IPS-NIHi7 (cell line): ENCODE data around the gene ADGRG7.
A peak's percentile ranks its signal among the peaks of the same experiment; 100 is the strongest.
"Not testable (repeated sequence)": the region's sequence is repeated elsewhere in the genome, so short reads cannot be mapped to it uniquely, and the experiment has no call there.

ENCODE experiments used
- DNase-seq: peaks from one replicate; pipeline ENCODE4 v3.0.0; 2012; ENCODE audit warnings: mixed read lengths; ENCODE audit errors: extremely low spot score

ADGRG7 gene, protein sequence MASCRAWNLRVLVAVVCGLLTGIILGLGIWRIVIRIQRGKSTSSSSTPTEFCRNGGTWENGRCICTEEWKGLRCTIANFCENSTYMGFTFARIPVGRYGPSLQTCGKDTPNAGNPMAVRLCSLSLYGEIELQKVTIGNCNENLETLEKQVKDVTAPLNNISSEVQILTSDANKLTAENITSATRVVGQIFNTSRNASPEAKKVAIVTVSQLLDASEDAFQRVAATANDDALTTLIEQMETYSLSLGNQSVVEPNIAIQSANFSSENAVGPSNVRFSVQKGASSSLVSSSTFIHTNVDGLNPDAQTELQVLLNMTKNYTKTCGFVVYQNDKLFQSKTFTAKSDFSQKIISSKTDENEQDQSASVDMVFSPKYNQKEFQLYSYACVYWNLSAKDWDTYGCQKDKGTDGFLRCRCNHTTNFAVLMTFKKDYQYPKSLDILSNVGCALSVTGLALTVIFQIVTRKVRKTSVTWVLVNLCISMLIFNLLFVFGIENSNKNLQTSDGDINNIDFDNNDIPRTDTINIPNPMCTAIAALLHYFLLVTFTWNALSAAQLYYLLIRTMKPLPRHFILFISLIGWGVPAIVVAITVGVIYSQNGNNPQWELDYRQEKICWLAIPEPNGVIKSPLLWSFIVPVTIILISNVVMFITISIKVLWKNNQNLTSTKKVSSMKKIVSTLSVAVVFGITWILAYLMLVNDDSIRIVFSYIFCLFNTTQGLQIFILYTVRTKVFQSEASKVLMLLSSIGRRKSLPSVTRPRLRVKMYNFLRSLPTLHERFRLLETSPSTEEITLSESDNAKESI

DNA sequence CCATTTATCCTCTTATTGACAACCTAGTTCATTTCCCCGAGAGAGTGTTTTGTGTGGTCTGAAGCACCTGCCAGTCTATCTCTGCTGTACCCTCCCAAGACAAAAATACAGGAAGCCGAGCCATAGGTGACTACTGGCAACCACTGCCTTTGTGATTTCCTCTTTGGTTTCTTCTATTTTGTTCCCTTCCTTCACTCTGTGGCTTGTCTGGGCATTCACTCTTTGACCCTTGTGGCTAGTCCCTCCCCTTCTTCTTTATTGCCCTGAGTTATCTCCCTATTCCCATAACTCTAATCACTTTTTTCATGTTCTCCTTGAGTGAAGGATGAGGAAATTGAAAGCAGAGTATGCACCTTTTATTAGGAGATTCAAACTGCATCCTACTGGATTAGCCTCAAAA is at the start of gene ADGRG7:
Gene ADGRG7 (plus strand): TSS at position 297 of the 400 bp plus-strand sequence. CDS start 256 bp downstream, outside the sequence.
- no peak for DNase-seq

DNA sequence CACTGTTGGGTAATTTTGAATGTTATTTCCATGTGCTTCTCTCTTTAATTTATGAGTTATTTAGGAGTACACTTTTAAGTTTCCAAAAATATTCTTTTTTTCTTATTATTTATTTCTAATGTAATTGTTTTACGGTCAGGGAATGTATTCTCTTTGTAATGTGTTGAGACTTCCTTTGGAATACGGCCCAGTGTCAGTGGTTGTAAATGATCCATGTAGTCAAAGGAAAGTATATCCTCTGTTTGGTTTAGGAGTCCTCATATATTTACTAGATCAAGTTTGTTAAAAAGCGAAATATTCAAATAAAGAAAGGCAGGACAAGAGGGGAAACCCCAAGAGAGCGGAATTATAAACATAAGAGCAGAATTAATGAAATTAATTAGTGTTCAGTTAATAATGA is 49.0 kb upstream of the ADGRG7 start:
- no peak for DNase-seq

DNA sequence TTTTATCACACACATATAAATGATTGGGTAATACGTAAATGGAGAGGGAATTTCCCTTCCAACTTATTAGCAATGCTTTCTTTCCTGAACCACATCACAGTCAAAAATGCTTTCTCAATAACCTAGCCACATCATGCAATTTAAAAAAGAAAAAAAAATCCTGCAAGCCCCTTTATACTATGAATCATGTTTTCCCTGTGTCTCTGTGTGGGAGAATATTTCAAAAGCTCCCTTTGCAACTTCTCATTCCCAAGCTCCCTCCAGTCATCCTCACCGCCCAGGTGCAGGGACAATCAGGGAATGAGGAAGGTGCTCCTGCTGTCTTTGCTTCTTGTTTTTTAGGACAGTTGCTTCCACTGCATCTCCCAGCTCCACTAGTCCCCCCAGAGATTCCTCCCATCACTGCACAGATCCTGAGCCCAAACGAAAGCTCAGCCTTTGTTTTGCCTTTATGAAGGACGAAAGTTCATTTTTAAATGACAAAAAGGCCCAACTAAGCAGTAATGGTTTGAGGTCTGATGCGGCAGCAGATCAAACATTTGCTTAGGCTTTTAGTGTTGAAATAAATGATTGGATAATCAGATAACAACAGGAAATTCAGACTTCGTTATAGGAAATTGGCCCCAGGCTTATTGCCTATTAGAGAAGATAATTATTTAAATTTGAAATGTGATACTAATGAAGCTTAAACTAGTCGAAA is 47.8 kb upstream of the ADGRG7 start:
- DNase-seq = peak; percentile 51

DNA sequence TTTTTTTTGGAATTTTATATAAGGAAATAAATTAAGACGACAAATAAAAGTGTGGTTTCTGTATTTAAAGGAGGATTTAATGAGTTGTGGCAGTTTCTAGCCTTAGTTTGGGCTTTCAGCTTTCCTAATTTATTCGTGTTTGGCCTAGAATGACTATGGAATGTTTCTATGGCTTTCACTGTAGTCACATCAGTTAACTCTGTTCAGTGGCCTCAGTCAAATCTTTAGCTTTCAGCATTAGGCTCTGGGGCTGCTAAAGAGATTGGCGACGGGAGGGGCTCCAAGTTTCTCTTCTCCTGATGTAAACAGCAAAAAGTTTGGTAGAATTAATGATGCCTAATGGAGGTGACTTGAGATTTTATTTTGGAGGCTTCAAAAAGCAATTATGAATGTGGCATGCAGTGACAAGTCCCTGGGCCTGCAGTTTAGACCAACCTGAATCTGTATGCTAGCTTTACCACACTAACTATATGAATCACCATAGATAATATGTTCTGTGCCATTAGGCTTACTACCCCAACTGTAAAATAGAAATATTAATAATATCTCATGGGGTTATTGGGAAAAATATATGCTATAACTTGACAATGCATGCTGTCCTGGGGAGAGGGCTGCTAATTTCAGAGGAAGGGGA is 47.1 kb upstream of the ADGRG7 start:
- no peak for DNase-seq

DNA sequence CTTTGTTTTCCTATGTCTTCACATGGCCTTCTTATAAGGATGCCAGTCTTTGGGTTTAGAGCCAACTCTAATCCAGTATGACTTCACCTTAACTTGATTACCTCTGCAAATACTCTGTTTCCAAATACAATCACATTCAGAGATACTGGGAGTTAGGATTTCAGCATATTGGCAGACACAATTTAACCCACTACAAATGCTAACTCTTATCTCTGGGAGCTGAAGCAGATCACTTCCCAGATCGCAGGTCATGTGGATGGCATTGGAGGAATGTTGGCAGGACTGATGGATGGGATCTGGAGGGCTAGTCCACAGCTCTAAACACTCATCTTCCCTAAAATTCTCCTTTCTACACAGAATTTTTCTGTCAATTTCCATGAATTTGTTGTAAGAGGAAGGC is 46.2 kb upstream of the ADGRG7 start:
- DNase-seq = no peak

DNA sequence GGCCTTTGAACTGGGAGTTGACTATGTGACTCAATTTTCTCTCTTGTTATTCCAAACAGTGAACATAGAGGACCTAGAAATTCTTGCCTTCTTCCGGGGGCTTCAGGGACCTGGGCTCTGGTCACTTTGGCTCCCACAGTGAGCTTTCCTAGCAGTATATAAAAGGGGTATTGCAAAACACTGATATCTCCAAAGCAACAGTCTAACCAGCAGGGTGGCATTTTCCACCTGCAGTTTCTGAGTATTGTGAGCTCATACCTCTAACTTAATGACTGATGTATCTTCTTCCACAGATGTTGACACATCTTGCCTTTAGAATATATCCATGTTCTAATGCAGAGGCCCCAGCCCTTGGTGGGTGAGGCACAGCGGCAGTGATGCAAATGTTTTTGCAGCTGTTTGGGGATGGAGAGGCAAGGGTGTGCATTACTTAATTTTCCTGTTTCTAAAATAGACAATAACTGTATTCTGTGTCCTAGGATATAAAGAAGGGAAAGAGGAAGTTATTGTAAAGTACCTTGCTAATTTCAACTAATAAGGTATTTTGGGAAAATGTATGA is 45.7 kb upstream of the ADGRG7 start:
- DNase-seq = no peak

DNA sequence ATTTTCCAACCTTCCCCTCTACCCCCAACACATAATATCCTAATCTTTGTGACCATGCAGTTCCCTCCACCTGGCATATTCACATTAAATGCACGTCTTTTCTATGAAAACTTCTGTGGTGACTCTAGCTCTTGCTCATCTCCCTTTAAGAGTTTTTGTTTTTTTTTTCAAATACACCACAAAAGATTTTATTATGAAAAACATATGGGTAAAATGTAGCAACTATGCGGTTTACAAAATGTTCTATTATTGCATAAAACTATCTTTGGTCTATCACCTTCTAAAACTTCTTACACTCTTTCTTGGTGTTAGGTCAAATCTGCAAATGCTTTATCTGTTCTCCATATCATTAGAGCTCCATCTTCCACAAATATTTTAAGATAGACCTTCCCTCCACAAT is 38.6 kb upstream of the ADGRG7 start:
- no peak for DNase-seq

DNA sequence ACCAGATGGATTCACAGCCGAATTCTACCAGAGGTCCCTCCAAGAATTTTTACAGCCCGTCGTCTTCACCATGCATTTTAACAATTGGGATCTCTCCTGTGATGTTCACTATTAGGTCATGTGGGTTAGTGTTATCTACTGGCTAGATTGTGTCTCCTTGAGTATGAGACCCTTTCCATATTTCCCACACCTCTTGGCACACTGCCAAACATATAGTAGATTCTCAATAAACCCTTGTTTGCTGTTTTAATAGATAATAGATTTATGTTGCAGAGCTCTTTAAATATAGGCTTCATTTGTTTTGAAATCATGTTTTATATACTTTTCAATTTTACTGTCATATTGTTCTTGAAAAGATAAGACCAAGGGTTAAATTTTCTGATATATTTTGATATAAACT is 34.9 kb upstream of the ADGRG7 start:
- DNase-seq = no peak

DNA sequence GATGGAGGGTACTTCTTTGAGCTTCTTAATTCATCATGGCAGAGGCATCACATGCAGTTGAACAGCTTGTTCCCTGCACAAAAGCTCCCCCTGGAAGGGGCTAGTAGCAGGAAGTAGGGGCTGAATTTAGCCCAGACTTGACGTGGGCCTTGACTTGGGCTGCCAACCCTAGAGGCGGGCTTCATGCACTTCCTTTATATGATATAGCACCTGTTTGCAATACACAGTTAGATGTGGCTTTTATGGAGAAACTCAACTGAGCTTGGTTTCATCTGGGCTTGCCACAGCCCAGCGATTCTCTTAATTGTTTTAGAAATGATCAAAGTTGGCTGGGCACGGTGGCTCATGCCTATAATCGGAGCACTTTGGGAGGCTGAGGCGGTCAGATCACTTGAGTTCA is 33.7 kb upstream of the ADGRG7 start:
- no peak for DNase-seq

DNA sequence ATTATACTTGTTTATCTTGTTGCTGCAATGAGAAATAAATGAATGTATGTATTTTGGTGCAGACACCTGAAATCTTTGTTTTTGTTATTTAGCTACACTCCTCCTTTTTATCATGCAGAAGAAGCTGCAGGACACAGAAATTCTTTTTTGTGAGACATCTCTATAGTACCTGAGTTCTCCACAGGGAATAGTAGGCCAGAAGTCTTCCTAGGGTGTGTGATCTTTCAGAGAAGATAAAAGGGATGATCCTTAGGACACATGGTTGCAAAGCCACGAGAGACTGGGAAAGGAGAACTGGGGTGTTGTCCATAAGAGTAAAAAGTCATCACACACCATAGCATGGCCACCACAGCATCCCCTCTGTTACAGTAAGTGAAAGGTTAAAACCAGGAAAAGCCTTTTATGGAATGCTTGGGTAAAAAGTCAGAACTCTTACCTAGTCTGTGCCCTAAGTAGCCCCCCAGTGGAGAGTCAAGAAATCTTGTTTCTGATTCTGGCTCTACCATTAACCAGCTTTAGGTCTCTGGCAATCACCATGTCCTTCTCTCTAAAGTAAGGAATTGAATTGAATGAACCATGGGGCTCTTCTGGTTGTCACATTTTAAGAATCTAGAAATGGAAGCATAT is 31.9 kb upstream of the ADGRG7 start:
- DNase-seq = peak; percentile 20

DNA sequence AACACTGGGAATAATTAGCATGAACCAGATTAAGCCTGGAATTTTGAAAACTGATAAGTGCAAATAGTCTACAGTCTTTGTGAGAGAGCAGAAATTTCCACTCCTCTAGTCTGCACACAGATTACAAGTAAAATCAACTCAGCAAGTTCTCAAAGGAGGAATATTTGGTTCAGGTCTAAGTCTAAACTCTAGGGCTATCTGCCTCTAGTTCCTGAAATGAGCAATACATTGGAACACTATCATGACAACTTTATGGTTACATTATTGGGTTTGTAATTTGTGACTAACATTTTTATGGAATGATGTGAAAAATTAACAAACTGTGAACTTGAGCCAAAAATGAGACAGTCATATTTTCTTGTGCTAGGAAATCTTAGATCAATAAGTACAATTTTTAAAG is 30.8 kb upstream of the ADGRG7 start:
- no peak for DNase-seq

DNA sequence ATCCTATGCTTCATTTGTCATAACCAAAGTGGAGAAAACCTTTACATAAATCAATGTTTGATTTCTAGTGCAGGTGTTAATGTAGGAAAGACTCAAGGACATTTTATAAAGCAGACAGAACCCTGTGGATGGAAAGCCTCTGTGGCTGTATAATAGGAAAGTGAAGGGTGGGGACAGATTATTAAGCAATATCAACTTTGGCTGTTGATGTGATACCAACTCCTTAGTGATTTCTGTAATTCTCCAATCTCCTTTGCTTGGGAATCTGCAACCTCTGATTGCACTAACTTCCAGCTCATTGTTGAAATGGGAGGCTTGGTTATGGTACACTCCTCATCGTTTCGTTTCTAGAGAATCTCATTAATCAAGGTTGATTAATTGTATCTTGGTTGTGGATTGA is 29.3 kb upstream of the ADGRG7 start:
- no peak for DNase-seq

DNA sequence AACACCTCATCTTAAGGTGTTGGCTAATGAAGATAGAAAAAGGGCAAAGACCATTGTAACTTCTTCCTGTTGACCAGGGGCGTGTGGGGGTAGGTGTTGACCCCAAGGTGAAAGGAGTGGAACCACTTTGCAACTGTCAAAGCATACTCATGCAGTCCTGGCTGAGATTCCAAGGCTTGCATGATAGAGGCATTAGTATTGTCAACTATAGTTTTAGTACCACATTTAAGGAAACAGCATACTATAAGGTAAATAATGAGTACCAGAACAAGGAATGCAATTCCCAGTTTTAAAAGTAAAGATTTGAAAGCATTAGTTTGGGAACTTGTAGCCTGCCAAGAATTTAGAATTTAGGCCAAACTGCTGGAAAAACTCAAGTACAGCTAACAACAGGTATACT is 27.8 kb upstream of the ADGRG7 start:
- no peak for DNase-seq

DNA sequence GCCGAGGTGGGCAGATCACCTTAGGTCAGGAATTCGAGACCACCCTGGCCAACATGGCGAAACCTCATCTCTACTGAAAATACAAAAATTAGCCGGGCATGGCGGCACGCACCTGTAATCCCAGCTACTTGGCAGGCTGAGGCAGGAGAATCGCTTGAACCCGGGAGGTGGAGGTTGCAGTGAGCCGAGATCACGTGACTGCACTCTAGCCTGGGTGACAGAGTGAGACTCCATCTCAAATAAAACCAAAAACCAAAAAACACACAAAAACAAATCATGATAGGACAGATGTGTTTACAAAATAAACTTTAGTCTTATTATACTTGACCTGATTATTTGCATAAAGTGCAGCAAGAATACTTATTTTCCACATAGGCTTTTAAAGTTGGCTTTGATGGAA is 27.2 kb upstream of the ADGRG7 start:
- not testable (repeated sequence) for DNase-seq

DNA sequence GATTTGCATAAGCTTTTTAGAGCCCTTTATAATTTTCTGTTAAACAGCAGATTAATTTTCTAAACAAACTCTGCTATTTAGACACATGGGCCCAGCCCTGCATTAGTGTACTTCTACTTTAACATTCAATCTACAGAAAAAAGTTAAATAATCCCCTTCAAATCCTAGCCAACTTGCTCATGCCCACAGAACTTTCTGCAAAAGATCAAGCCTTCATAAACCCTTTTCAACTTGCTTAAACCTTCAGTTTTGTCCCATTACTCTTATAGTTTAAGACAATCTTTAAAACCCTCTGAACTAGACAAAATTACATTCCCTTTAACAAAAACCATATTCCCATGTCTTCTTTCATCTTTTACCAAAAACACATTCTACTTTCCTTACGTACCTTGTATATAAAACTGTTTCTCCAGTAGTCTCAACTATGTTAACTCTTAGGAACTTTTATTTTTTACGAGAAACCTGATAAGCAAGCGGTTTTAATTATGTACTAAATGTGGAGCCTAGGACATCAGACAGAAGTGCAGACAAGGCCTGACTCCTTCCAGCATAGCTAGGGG is 25.2 kb upstream of the ADGRG7 start:
- no peak for DNase-seq

DNA sequence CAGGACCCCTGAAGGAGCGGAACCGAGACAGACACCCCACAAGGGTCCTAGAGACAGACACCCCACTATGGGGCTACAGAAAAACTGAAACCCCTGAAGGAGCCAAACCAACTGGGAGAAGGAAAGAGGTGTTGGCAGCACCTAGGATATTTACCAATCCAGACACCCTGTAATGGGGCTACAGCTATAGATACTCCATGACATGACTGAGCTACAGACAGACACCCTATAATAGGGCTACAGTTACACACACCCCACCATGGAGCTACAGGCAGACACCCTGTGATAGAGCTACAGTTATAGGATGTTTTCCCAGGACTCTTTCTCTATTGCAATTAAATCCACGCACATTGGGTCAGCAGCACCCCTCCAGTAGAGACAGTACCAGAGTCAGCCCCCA is 22.6 kb upstream of the ADGRG7 start:
- DNase-seq = no peak

DNA sequence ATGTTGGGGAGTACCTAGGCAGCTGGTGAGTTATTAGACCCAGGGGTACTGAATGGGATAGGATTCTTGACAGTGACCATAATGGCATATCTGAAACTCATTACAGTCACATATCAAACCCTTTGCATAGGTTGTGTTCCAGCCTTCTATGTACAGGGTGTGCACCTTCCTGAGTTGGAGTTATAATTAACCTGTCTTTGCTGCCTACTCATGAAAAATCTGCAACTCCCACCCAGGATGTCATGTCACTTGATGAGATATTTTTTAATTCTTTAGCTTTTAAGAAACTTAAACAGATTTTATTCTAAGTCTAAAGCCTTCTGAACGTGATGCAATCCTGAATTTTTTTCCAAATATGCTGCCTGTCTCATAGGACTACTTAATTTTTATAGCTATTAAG is 21.1 kb upstream of the ADGRG7 start:
- no peak for DNase-seq

DNA sequence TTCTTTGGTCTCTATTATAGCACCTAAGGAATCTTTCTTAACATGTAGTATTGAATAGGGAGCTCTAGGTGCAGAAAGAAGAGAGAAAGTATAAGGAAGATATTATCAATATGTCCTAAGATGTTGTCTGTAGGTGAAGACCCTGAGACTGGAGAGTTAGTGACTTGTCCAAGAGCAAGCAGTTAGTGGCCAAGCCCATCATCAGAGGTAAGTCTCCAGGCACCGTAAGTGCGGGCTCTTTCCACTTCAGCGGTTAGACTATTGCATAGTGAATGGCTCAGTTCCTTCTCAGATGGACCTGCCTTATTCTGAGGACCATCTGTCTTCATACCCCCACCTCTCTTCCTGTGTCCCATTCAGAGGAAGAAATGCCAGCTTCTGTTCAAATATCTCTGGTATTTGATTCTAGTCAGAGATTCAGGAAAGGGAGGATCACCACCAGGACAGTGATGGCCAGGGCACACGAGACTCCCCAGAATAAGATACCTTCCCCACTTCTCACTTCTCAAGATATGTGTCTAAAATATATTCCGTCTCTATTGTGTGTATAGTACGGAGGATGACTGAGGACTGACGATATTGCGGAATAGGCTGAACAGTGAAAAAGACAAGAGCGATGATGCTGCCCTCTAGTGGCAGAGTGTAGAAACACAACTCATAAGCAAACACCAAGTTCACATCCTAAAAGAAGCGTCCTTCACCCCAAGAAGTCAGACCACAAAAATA is 19.1 kb upstream of the ADGRG7 start:
- DNase-seq = peak; percentile 80

DNA sequence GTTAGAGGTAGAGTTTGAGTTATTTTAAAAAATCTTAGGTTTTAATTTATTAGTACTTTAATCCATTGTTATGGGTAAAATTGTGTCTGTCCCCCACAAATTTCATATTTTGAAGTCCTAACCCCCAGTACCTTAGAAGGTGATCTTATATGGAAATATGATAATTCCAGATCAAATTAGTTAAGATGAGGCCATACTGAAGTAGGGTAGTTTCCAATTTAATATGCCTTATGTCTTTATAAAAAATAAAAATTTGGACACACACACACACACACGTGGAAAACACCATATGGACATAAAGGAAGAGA is 18.6 kb upstream of the ADGRG7 start:
- DNase-seq = no peak

DNA sequence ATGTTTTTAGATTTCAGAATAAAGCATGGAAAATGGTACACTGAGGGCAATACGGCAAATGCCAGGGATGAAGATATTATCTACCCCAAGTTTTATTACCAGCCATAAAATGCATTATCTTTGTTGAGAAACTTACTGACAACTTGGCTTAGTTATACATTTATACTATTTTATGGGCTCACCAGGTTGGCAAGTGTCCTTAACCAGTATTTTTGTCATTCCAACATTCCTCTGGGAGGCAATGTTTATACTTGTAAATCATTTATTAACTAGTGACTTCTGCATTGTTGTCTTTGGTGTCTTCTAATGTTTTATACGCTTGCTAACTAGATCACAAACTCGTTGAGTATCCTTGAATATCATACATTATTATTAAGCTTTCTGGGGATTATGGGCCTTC is 18.0 kb upstream of the ADGRG7 start:
- no peak for DNase-seq
